22Rv1 (cell line): Measurements from ENCODE around the gene IL2.

Source experiments
- ZFX ChIP-seq: fragments of 450-650 bp; IDR thresholded peaks from 2 replicates; pipeline ENCODE4 v1.6.1; 2017; ENCODE audit warnings: antibody characterized with exemption, borderline replicate concordance
- TF ChIP-seq, protein P1 (sequence below): fragments of 450-650 bp; IDR thresholded peaks from 2 replicates; pipeline ENCODE4 v1.5.1; 2017; ENCODE audit warnings: mild to moderate bottlenecking

DNA sequence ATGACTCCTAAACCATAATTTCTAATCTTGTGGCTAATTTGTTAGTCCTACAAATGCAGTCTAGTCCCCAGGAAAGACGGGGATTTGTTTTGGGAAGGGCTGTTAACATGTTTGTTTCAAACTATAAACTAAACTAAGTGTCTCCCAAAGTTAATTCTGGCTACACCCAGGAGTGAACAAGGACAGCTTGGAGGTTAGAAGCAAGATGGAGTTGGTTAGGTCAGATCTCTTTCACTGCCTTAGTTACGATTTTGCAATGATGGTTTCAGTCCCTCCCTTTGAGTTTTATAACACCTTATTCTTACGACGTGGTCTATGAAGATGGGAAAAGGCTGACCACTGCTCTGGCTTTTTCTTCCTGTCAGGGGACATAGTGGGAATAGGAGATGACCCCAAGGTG lies 27.0 kb upstream of the IL2 start:
- TF ChIP-seq, protein P1, sequence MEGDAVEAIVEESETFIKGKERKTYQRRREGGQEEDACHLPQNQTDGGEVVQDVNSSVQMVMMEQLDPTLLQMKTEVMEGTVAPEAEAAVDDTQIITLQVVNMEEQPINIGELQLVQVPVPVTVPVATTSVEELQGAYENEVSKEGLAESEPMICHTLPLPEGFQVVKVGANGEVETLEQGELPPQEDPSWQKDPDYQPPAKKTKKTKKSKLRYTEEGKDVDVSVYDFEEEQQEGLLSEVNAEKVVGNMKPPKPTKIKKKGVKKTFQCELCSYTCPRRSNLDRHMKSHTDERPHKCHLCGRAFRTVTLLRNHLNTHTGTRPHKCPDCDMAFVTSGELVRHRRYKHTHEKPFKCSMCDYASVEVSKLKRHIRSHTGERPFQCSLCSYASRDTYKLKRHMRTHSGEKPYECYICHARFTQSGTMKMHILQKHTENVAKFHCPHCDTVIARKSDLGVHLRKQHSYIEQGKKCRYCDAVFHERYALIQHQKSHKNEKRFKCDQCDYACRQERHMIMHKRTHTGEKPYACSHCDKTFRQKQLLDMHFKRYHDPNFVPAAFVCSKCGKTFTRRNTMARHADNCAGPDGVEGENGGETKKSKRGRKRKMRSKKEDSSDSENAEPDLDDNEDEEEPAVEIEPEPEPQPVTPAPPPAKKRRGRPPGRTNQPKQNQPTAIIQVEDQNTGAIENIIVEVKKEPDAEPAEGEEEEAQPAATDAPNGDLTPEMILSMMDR: no peak
- TF ChIP-seq ZFX: no peak
